Right ventricle myocardium superior (tissue), 1 donor: ENCODE measurements around the gene P4HA2. TPM values are rescaled to one million over a fixed set of nuclear protein-coding genes. Genes with fewer than 3 reads are reported as not detected.
A peak's percentile ranks its signal among the peaks of the same experiment; 100 is the strongest.

Source experiments
- ATAC-seq: fragments of 200-7000 bp; cut with Tn5 transposase; one replicate; pipeline ENCODE4 v1.9.1; 2020; ENCODE audit warnings: mild to moderate bottlenecking; ENCODE audit not compliant: poor library complexity
- DNase-seq: peaks from one replicate; pipeline ENCODE4 v3.0.0-alpha.2; 2020
- intact Hi-C: fragments of 100-400 bp; cut with DNase I; formaldehyde crosslinking; loops from one replicate; pipeline ENCODE4 v1.11.2; 2022
- total RNA-seq: library from RNA; stranded (reverse); fragmentation: NEBNext Ultra II Directional; extraction: Animal tissue kit (Norgen Biotek cat#: 25700); gene quantifications from one replicate; pipeline ENCODE4 v1.2.1, GENCODE V29; 2021
- donor health status: DM: no; HTN: yes; CAD: no; lungs with severe emphysema.

P4HA2 gene
- total RNA-seq, 1 donor from 2014 or later: 77.2 TPM

DNA sequence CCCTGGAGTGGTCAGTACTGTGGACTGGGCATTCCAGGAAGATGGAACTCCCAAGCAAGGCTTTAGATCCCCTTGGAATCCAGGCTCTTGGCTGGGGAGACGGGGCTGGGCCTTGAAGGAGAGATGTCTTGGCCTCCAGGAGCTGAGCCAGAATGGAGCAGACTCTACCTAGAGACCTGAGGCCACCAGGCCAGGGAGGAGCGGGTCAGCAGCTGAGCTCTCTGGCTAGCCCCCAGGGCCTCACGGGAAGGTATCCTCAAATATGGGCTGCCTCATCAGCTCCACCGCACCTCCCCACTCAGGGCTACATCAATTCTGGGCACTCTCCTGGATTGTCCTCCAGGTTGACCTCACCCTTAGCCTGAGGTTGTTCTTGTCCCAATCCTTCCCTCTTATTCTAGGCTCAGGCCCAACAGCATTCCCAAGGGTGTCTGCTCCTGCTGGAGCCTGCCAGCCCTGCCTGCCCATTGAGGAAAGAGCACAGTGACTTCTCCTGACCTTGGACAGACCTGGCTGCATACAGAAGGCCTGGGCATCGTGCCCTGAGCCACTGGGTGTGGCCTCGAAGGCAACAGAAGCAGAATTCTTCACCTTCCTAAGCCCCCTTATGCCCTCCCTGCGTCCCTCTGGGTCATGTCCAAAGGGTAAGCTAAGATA lies 26.8 kb upstream of the P4HA2 start:
- intact Hi-C loops: no loop called here

DNA sequence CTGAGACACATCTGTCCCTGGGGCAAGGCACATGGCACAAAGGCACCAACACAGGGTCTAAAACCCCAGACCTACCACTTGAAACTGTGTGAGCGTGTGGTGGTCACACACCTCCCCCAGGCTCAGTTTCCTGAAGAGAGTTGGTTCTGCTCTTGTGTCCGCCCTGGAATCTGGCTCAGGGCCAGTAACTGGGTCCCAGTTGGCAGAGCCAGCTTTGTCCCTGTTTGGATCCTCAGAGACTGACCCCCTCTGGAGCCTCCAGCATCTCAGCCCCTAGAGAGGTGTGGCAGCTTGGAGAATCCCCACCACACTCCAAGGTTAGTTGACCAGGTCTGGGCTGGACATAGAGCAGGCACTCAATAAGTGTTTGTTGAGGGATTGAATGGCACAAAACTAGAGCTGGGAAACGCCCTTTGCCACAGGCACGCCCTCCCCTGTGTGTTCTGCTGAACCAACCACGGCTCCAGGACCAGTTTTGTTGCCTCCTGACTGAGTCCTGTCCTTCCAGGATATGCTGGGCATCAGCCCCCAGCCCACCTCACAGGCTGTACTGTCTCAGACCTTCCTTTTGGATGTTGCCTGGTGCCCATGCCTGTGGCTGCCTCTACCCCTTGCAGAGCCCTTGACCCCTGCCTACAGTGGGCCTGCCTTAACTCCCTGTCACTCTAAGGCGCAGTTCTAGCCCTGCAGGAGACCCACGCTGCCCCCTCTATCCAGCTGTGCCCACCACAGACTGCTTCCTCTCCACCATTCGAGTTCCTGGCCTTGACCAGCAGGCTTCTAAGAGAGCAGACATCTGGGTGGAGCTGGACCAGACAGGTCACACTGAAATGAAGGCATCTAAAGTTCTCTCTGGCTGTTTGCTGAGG lies 26.0 kb upstream of the P4HA2 start:
- intact Hi-C loops: no loop called here
- DNase-seq: no peak
- ATAC-seq: no peak

More for the DNA sequence above, 26.8 kb upstream of the P4HA2 start:
- ATAC-seq: peak; percentile 77
- peak; percentile 86 for DNase-seq

DNA sequence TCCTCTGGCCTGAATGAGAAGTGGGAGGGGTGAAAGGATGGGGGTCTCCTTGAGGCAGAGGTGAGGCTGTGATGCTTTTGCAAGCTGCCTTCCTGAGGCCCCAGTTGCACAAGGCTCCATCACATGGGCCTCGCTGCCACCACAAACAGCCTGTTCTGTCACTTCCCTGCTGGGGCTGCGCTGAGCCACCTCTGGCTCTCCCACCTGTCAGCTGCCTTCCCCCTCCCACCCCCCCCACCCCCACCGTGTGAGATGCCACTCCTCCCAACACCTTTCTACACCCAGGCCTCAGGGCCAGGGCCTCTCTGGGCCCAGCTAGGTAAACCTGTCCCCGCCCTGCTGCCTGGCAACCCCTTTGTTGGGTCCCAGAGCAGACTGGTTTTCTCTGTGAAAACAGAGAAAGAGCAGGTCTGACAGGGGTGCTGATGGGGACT lies 25.4 kb upstream of the P4HA2 start:
- ATAC-seq (no peak), DNase-seq (no peak)
- intact Hi-C loops: no loop called here

DNA sequence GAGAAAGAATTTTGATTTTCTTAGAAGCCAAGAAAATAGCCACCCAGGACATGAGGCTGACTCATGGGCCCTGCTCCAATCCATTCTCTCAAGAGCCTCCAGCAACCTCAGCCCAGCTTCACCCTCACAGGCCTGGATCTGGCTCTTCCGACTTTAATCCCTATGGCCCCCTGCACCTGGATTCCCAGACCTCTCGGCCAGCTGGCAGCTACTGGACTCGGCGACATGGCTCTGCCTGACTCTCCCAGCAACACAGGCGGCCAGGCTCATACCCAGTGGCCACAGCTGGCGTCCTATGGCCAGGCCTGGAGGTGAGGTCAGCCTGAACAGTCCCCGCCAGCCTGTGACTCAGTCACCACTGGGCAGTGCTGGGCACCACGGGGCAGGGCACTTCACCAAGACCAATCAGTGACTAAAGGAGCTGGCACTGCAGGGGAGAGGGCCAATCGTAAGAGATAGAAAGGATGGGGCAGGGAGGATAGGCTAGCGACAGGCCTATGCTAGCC lies 23.6 kb upstream of the P4HA2 start:
- intact Hi-C loops: no loop called here
- DNase-seq (no peak), ATAC-seq (no peak)

DNA sequence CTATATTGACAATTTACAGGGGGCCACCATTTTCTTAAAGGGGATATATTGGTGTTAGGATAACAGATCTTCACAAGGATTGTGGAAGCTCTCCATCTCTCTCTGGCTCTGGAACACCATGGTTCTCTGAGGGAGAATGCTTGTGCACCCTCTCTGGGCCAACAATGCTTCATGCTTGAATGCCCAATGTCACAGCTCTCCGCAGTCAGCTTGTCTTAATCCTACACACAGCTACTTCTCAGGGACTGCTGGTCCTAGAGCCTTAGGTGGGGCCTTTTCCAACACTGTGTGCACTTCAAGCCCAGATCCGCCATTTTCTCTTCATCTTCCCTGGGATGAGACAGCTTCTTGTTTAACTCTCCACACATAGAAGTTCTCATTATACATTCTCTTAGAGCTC lies 22.9 kb upstream of the P4HA2 start:
- ATAC-seq (no peak), DNase-seq (no peak)

DNA sequence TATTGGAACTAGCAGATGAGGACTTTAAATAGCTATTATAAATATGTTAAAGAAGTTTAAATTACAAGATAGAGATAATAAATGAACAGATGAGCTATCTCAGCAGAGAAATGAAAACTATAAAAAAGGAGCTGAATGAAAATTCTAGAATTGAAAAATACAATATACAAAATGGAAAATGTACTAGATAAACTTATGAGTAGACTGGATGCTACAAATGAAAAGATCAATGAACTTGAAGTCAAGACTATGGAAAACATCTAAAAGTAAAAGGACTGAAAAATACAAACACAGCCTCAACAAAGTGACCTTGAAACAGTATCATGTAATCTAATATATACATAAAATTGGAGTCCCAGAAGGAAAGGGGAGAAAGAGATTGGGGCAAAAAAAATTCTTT lies 19.2 kb upstream of the P4HA2 start:
- DNase-seq: no peak
- ATAC-seq: no peak
- intact Hi-C loops: no loop called here

More for the DNA sequence above, 22.9 kb upstream of the P4HA2 start:
- intact Hi-C loops: no loop called here

GRCh38 chr5:132245593-132245992 lies 17.9 kb upstream of the P4HA2 start:
- intact Hi-C loops: no loop called here
- DNase-seq (no peak), ATAC-seq (no peak)

DNA sequence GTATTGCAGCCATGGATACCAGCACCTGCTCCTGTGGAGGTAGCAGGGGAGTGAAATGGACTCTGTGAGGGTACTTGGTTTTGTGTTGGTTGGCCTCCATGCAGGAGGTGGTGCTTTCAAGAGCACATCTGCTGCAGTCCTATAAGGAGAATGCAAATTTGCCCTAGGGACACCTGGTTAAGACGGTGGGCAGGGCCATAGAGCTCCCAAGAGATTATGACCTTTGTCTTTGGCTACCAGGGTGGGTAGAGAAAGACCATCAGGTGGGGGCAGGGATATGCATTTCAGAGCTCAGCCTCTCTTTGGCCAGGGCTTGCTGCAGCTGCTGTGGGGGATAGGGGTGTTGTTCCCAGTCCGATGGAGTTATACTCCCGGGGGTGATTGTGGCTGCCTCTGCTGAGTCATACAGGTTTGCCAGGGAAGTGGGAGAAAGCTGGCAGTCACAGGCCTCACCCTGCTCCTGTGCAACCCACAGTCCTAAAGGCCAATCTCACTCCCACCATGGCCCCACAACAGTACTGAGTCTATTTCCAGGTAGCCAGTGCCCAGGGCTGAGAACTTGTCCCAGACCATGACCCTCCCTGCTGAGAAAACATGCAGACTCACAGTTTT lies 15.8 kb upstream of the P4HA2 start:
- ATAC-seq (no peak), DNase-seq (no peak)
- intact Hi-C loops: no loop called here

DNA sequence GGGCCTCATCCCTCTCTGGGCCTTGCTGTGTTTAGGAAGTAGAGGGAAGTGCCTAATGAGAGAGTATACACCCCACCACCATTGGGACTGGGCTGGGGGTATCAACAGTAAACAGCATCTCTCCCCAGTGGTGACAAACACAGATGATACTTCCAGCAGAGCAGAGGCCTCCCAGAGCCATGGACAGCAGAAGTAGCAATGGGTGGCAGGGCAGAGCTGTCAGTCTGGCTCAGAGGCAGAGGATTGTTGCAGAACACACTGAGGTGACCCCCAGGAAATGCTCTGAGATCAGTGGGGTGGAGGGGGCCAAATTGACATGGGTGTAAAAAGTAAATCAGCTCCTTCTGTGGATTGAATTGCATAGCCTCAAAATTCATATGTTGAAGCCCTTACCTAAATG lies 12.1 kb upstream of the P4HA2 start:
- intact Hi-C loops: no loop called here
- no peak for DNase-seq

DNA sequence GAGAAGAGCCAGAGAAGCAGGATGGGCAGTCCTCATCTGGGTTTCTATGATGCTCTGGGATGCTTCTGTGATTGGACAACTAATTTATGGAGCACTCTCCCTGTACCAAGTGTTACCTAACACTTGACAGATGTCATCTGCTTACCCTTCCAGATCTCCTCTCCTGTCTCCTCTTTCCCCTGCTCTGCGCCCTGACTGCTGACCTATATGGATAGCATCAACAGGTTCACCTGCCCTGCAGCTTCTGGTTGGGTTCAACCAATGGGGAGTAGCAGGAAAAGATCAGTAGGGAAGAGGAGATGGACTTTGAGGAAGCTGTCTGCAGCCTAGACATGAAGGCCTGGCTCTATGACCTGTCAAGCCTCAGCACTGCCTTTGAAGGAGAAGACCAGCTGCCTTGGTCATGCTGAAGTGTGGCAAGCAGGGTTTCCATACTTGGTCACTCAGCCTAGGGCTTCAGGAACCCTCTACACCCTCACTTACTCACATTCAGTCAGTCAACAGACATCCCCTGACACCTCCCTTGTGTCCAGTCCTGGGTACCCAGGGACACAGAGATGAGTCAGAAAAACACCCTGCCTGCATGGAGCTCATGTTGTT lies 11.3 kb upstream of the P4HA2 start:
- intact Hi-C loops: no loop called here
- no peak for ATAC-seq
- no peak for DNase-seq

More for the DNA sequence above, 12.1 kb upstream of the P4HA2 start:
- ATAC-seq: no peak

DNA sequence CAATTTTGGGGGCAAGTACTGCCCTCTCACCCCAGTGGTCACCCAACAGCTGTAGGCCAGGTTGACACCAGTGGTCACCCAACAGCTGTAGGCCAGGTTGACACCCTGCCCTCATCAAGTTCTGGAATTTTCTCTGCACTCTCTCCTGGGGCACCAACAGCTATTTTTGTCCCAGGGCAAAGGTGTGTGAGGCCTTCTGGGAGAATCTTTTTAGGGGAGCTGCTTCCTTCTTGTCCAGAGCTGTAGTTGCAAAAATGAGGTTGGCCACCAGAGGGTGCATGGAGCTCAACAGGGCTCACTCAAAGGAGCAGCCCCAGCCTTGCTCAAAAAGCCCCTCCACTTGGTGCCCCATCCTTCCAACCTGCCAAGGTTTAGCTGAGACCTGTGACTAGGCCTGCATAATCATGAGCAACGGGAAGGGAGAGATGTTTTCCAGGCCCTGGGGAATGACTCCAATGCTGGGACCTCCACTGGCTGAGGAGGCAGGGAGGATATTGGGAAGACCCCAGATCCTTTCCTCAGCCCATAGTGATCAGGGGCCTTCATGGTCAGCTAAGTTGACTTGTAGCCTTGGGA lies 10.6 kb upstream of the P4HA2 start:
- intact Hi-C loops: no loop called here
- peak; percentile 77 for DNase-seq
- ATAC-seq: peak; percentile 89

DNA sequence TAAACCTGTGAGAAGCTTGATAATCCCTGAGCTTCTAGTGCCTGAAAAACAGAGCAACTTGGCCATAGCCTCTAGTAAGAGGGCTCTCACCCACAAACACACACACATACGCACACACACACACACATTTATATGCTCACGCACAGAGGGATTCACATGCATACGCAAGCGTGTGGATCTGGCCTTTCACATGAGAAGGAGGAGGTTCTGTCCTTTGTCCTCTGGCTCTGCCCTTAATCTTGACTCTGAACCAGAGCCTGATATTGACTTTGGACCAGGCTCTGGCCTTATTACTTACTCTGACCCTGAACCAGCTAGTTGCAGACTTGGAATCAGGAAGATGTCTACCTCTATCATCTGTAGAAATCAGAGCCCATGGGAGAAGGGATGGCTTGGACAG lies 10.0 kb upstream of the P4HA2 start:
- DNase-seq (no peak), ATAC-seq (no peak)
- intact Hi-C loops: no loop called here

DNA sequence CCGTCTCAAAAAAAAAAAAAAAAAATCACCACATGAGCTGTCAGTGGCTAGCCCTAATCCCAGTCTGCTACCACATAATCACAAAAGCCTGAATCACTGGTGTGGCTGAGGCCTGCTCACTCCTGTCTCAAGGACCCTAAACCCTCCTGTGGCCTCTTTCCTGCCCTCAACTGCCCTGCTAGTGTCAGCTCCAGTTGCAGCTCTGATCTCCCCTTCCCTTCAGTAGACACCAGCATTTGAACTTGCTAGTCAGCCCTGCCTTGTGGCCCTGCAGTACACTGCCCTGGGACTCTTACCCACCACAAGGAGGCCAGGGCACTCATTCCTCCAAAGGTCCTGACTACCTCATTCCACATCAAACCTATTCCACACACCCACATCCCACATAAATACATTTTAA lies 9.5 kb upstream of the P4HA2 start:
- DNase-seq: no peak
- intact Hi-C loops: no loop called here
- ATAC-seq: no peak

DNA sequence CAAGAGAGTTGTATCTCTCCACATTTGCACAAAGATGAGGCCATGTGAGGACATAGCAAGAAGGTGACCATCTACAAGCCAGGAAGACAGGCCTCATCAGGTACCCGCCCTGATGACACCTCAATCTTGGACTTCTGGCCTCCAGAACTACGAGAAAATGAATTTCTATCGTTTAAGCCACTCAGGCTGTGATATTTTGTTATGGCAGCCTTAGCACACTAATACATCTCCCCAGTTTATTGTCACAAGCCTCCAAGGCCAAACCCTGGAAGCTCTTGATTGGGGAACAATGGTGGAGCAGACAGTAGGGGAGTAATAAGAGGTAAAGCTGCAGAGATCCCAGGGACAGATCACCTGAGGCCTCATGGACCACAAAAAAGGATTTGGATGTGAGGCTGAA lies 7.7 kb upstream of the P4HA2 start:
- no peak for DNase-seq
- intact Hi-C loops: no loop called here
- ATAC-seq: no peak

- ATAC-seq (no peak), DNase-seq (no peak)
- intact Hi-C loops: no loop called here
Measured at GRCh38 chr5:132234684-132235062, 7.0 kb upstream of the P4HA2 start.

- no peak for DNase-seq
- no peak for ATAC-seq
- intact Hi-C loops: no loop called here
Measured at GRCh38 chr5:132233811-132234683, 6.4 kb upstream of the P4HA2 start.

DNA sequence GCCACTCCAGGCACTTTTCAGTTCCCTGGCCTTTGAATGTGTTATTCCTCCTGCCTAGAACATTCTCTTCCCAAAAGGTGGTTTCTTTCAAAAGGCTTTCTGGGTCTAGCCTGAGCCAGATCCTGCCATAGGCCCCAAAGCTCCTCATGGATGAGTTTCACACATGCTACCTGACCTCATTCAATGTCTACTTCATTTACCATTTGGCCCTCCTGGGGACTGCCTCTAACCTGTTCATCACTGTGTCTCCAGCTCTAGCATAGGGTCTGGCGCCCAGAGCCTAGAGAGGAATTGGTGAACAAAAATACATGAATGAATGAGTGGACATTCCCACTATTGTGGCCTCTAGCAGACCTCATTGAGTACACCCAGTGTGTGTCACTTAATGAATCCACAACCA lies 5.4 kb upstream of the P4HA2 start:
- DNase-seq: no peak
- intact Hi-C loops: no loop called here

DNA sequence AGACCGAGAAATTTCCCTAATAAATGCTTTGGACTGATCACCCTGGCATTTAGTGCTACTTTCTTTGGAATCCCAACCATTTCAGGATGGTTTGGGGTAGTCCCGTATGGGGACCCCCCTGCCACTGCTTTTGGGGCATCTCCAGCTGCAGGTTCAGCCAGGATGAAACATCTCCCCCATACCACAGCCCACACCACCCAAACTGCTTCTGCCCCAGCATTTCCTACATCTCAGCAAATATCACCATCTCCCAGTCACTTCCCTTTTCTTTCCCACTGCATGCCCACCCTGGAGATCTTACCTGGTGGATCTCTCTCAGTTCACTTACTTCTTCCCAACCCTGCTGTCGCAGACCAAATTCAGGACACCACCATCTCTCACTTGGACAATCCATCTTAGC lies 4.8 kb upstream of the P4HA2 start:
- no peak for DNase-seq
- intact Hi-C loops: no loop called here
- ATAC-seq: no peak

More for the DNA sequence above, 5.4 kb upstream of the P4HA2 start:
- ATAC-seq: no peak
